Spleen (tissue), 7 donors: Measurements from ENCODE around the gene EPHA2.

Source experiments
- CTCF ChIP-seq, 11 experiments: fragments of 200-600 bp in 7 of 11; fragments of 450-650 bp in 4 of 11; sonication (generic) in 4 of 11; IDR thresholded peaks in 8 of 11; conservative IDR thresholded peaks in 3 of 11; 1 replicate in 7 of 11; 2 replicates in 4 of 11; pipeline versions ENCODE4 v1.4.0 to v1.8.0; 2016 to 2021; ENCODE audit warnings: antibody characterized with exemption in 11 of 11, inconsistent platforms in 4 of 11, mild to moderate bottlenecking in 1 of 11
- POLR2A ChIP-seq, 3 donors: fragments of 450-650 bp; IDR thresholded peaks; one replicate each; pipeline ENCODE4 v1.5.1; 2017; ENCODE audit warnings: antibody characterized with exemption in 3 of 3, mild to moderate bottlenecking in 1 of 3
- POLR2AphosphoS5 ChIP-seq, 3 donors: sonication (generic); formaldehyde crosslinking; IDR thresholded peaks; one replicate each; pipeline ENCODE4 v1.5.1; 2017; ENCODE audit warnings: antibody characterized with exemption in 3 of 3
- donor health status: DM: no; HTN: no; CAD: no; lungs with moderate emphysema.
- donor health status: DM: no; HTN: no; CAD: no.
- donor health status: DM: no; HTN: no; CAD: no.

GRCh38 chr1:16093611-16094010 is 62.3 kb downstream of the EPHA2 start:
- no peak for TF ChIP-seq CTCF (IDR thresholded peaks at IDR 0.05 in 8 of 11, conservative IDR thresholded peaks at IDR 0.05 in 3 of 11)
- no peak for TF ChIP-seq POLR2A (IDR thresholded peaks at IDR 0.05)
- TF ChIP-seq POLR2AphosphoS5 (IDR thresholded peaks at IDR 0.05): no peak
